22Rv1 (cell line): Measurements from ENCODE around the gene NT5DC4.

Source experiments
- CTCF ChIP-seq: fragments of 450-650 bp; IDR thresholded peaks from 2 replicates; pipeline ENCODE4 v1.5.1; 2017; ENCODE audit warnings: mild to moderate bottlenecking
- ZFX ChIP-seq: fragments of 450-650 bp; IDR thresholded peaks from 2 replicates; pipeline ENCODE4 v1.6.1; 2017; ENCODE audit warnings: antibody characterized with exemption, borderline replicate concordance

- TF ChIP-seq CTCF (no peak), ZFX (no peak)
These were observed 38.7 kb upstream of the NT5DC4 start for GRCh38 chr2:112682101-112682500.
